Trophoblast cell (in vitro differentiated cells and primary cell): ENCODE results near the gene TMEM255B.
"Not testable (repeated sequence)": the region's sequence is repeated elsewhere in the genome, so short reads cannot be mapped to it uniquely, and the experiment has no call there.

Experiments used
- DNase-seq, 2 donors: peaks; one replicate each; pipeline ENCODE4 v3.0.0-alpha.2; 2016
- H2AFZ ChIP-seq: 2 replicates; pipeline ENCODE4 v1.6.1; 2013; ENCODE audit warnings: low read length, moderate library complexity, mild to moderate bottlenecking; ENCODE audit not compliant: insufficient read depth, poor library complexity
- H2AK5ac ChIP-seq: 2 replicates; pipeline ENCODE4 v1.6.1; 2013; ENCODE audit warnings: mild to moderate bottlenecking, low read length
- H2BK120ac ChIP-seq: 2 replicates; pipeline ENCODE4 v1.6.1; 2013; ENCODE audit warnings: low read length, mild to moderate bottlenecking, moderate library complexity; ENCODE audit not compliant: insufficient read depth, poor library complexity
- H2BK12ac ChIP-seq: 2 replicates; pipeline ENCODE4 v1.6.1; 2013; ENCODE audit warnings: mild to moderate bottlenecking, low read length, moderate library complexity
- H2BK5ac ChIP-seq: 2 replicates; pipeline ENCODE4 v1.6.1; 2013; ENCODE audit warnings: low read length, low read depth, moderate library complexity, mild to moderate bottlenecking; ENCODE audit not compliant: poor library complexity
- H3K14ac ChIP-seq: 2 replicates; pipeline ENCODE4 v1.6.1; 2013; ENCODE audit warnings: mild to moderate bottlenecking, low read length
- H3K18ac ChIP-seq: 2 replicates; pipeline ENCODE4 v1.6.1; 2013; ENCODE audit warnings: mild to moderate bottlenecking, low read length
- H3K23ac ChIP-seq: 2 replicates; pipeline ENCODE4 v1.6.1; 2013; ENCODE audit warnings: low read length
- H3K27ac ChIP-seq: 2 replicates; pipeline ENCODE4 v1.5.1; 2013; ENCODE audit warnings: low read depth, mild to moderate bottlenecking, inconsistent platforms, low read length, moderate library complexity
- H3K27me3 ChIP-seq: 2 replicates; pipeline ENCODE4 v1.6.1; 2013; ENCODE audit warnings: inconsistent platforms, mild to moderate bottlenecking, low read length, moderate library complexity; ENCODE audit not compliant: insufficient read depth
- H3K36me3 ChIP-seq, 2 experiments: 1 replicate in 1 of 2; 2 replicates in 1 of 2; pipeline ENCODE4 v1.6.1; 2013; ENCODE audit warnings: low read length in 2 of 2, mild to moderate bottlenecking in 2 of 2, moderate library complexity in 1 of 2; ENCODE audit not compliant: insufficient read depth in 2 of 2, control insufficient read depth in 1 of 2
- H3K4ac ChIP-seq: 2 replicates; pipeline ENCODE4 v1.6.1; 2013; ENCODE audit warnings: low read depth, mild to moderate bottlenecking, low read length, moderate library complexity
- H3K4me1 ChIP-seq, 2 experiments: 1 replicate in 1 of 2; 2 replicates in 1 of 2; pipeline ENCODE4 v1.6.1; 2013; ENCODE audit warnings: low read length in 2 of 2, mild to moderate bottlenecking in 2 of 2, moderate library complexity in 1 of 2; ENCODE audit not compliant: insufficient read depth in 2 of 2, control insufficient read depth in 1 of 2
- H3K4me2 ChIP-seq: 2 replicates; pipeline ENCODE4 v1.6.1; 2013; ENCODE audit warnings: inconsistent platforms, mild to moderate bottlenecking, low read length, moderate library complexity
- H3K4me3 ChIP-seq: 2 replicates; pipeline ENCODE4 v1.5.1; 2013; ENCODE audit warnings: mild to moderate bottlenecking, low read depth, low read length, inconsistent platforms
- H3K79me1 ChIP-seq: one replicate; pipeline ENCODE4 v1.6.1; 2013; ENCODE audit warnings: low read length
- H3K79me2 ChIP-seq: 2 replicates; pipeline ENCODE4 v1.6.1; 2013; ENCODE audit warnings: low read length, mild to moderate bottlenecking; ENCODE audit not compliant: control insufficient read depth, insufficient read depth, poor library complexity
- H3K9ac ChIP-seq: 2 replicates; pipeline ENCODE4 v1.6.1; 2013; ENCODE audit warnings: mild to moderate bottlenecking, low read length
- H3K9me3 ChIP-seq: 2 replicates; pipeline ENCODE4 v1.6.1; 2013; ENCODE audit warnings: low read depth, mild to moderate bottlenecking, control low read depth, inconsistent platforms, low read length; ENCODE audit not compliant: insufficient read depth
- H4K12ac ChIP-seq: 2 replicates; pipeline ENCODE4 v1.6.1; 2013; ENCODE audit warnings: low read depth, mild to moderate bottlenecking, low read length, moderate library complexity
- H4K8ac ChIP-seq: 2 replicates; pipeline ENCODE4 v1.6.1; 2013; ENCODE audit warnings: low read depth, mild to moderate bottlenecking, low read length, moderate library complexity
- H4K91ac ChIP-seq: one replicate; pipeline ENCODE4 v1.6.1; 2013; ENCODE audit warnings: low read depth, mild to moderate bottlenecking, low read length, moderate library complexity
- WGBS: extraction: QIAGEN DNeasy Blood & Tissue Kit; methylation state at CpG from one replicate; pipeline ENCODE4 v1.1.7; 2013; ENCODE audit warnings: missing lambda C conversion rate; ENCODE audit not compliant: insufficient read length, insufficient coverage; ENCODE audit errors: extremely low coverage; 5-methylcytosine and 5-hydroxymethylcytosine counted together

Gene TMEM255B

DNA sequence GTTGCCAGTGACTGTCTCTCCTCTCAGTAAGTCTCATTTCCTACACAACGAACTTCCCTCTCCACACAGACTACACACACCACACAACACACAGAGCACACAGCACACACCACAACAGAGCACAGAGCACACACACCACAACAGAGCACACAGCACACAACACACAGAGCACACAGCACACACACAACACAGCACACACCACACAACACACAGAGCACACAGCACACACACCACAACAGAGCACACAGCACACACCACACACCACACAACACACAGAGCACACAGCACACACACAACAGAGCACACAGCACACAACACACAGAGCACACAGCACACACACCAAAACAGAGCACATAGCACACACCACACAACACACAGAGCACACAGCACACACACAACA is 36.3 kb downstream of the TMEM255B start:
- not testable (repeated sequence) for H4K12ac ChIP-seq, H3K4ac ChIP-seq

DNA sequence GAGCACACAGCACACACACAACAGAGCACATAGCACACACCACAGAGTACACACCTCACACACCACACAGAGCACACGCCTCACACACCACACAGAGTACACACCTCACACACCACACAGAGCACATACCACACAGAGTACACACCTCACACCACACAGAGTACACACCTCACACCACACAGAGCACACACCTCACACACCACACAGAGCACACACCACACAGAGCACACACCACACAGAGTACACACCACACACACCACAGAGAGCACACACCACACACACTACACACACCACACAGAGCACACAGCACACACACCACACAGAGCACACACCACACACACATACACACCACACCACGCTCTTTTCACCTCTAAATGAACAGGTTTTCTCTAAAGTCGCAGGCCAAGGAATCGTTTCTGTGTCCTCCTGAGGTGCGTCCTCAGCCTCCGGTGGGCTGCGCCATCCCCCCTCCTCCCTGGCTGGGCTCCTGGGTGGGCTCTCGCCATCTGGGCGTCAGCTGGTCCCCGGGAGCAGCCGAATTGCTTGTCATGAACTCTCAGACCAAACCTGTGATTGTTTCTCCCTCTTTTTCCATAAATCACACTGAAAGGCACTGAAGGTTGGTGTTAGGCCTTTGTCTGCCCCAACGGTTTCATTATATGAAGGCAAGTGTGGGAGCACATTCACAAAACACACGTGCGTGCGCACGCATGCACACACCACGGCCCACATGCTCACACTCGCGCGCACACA is 37.4 kb downstream of the TMEM255B start:
- Histone ChIP-seq H3K9me3 (peaks cover 3% of the 10 kb centered on the region), H2BK12ac (no peak overlapping the region), H3K4me3 (peak overlapping the region; percentile 13), H3K23ac (no peak overlapping the region), H3K9ac (no peak overlapping the region), H3K27me3 (no peaks in the 10 kb centered on the region), H2BK5ac (no peak overlapping the region), H2AK5ac (no peak overlapping the region), H3K79me2 (no peaks in the 10 kb centered on the region), H3K4me1 (no peaks in the 10 kb centered on the region), H2AFZ (no peak overlapping the region), H2BK120ac (no peak overlapping the region), H3K14ac (no peak overlapping the region), H3K79me1 (no peaks in the 10 kb centered on the region), H3K4ac (no peak overlapping the region), H4K12ac (no peak overlapping the region), H4K8ac (no peak overlapping the region), H3K18ac (no peak overlapping the region), H3K4me2 (no peak overlapping the region), H3K27ac (no peak overlapping the region), H4K91ac (no peak overlapping the region), H3K36me3 (no peaks in the 10 kb centered on the region)
- DNase-seq: no peak
- WGBS: no CpG with 5 or more reads among the region's 20 CpGs

More for the DNA sequence above, 36.3 kb downstream of the TMEM255B start:
- H2BK5ac ChIP-seq, H2AK5ac ChIP-seq, H3K79me2 ChIP-seq, H2BK12ac ChIP-seq, H3K27me3 ChIP-seq, H3K27ac ChIP-seq, H2AFZ ChIP-seq, H3K9me3 ChIP-seq, H4K8ac ChIP-seq, H3K36me3 ChIP-seq, H3K4me1 ChIP-seq, H2BK120ac ChIP-seq, H3K4me3 ChIP-seq, H3K14ac ChIP-seq, H3K4me2 ChIP-seq, DNase-seq, H3K79me1 ChIP-seq, H3K18ac ChIP-seq, H4K91ac ChIP-seq, H3K9ac ChIP-seq: not testable (repeated sequence)
- WGBS: 100% methylated on average over 1 of the region's 1 CpG
- H3K23ac ChIP-seq: peak overlapping the region; percentile 7

- H2BK5ac ChIP-seq: no peak overlapping the region
- H3K23ac ChIP-seq: no peak overlapping the region
- no peaks in the 10 kb centered on the region for H3K27me3 ChIP-seq
Measured at GRCh38 chr13:113796964-113797676, 38.1 kb downstream of the TMEM255B start.

DNA sequence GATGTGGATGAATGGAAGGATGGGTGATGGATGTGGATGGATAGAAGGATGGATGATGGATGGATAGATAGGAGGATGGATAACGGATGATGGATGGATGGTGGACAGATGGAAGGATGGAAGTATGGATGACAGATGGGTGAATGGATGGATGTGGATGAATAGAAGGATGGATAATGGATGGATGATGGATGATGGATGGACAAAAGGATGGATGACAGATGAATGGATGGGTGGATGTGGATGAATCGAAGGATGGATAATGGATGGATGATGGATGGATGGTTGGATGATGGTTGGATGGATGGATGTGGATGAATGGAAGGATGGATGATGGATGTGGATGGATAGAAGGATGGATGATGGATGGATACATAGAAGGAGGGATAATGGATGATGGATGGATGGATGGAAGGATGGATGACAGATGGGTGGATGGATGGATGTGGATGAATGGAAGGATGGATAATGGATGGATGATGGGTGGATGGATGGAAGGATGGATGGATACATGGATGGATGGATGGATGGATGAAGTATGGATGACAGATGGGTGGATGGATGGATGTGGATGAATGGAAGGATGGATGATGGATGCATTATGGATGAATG is 39.3 kb downstream of the TMEM255B start:
- Histone ChIP-seq H3K23ac (no peak overlapping the region), H3K14ac (no peak overlapping the region), H2BK12ac (no peak overlapping the region)

More at GRCh38 chr13:113796964-113797676, 38.1 kb downstream of the TMEM255B start:
- peaks cover 6% of the 10 kb centered on the region for H3K9me3 ChIP-seq
- H3K4me2 ChIP-seq: no peak overlapping the region
- H3K79me2 ChIP-seq: no peaks in the 10 kb centered on the region
- no peak for DNase-seq
- H4K12ac ChIP-seq: no peak overlapping the region
- H3K18ac ChIP-seq: no peak overlapping the region
- no peak overlapping the region for H3K4ac ChIP-seq
- H3K4me3 ChIP-seq: no peak overlapping the region
- H2BK12ac ChIP-seq: no peak overlapping the region
- H3K4me1 ChIP-seq: no peaks in the 10 kb centered on the region
- H3K9ac ChIP-seq: no peak overlapping the region
- no peak overlapping the region for H3K14ac ChIP-seq
- no peak overlapping the region for H3K27ac ChIP-seq
- WGBS: no CpG with 5 or more reads among the region's 30 CpGs
- no peak overlapping the region for H4K8ac ChIP-seq
- H3K79me1 ChIP-seq: no peaks in the 10 kb centered on the region
- no peak overlapping the region for H2BK120ac ChIP-seq
- H4K91ac ChIP-seq: no peak overlapping the region
- no peak overlapping the region for H2AK5ac ChIP-seq
- H2AFZ ChIP-seq: no peak overlapping the region
- H3K36me3 ChIP-seq: no peaks in the 10 kb centered on the region

More for the DNA sequence above, 39.3 kb downstream of the TMEM255B start:
- H3K9me3 ChIP-seq: peaks cover 6% of the 10 kb centered on the region
- H2AK5ac ChIP-seq: no peak overlapping the region
- H3K79me2 ChIP-seq: no peaks in the 10 kb centered on the region
- no peaks in the 10 kb centered on the region for H3K27me3 ChIP-seq
- no peak overlapping the region for H3K4me2 ChIP-seq
- no peaks in the 10 kb centered on the region for H3K79me1 ChIP-seq
- no peak overlapping the region for H3K4me3 ChIP-seq
- no peak for DNase-seq
- H2AFZ ChIP-seq: no peak overlapping the region
- H2BK5ac ChIP-seq: no peak overlapping the region
- no peak overlapping the region for H3K18ac ChIP-seq
- no peak overlapping the region for H4K12ac ChIP-seq
- no peaks in the 10 kb centered on the region for H3K36me3 ChIP-seq
- H3K9ac ChIP-seq: no peak overlapping the region
- H4K91ac ChIP-seq: no peak overlapping the region
- no peaks in the 10 kb centered on the region for H3K4me1 ChIP-seq
- no peak overlapping the region for H4K8ac ChIP-seq
- H2BK120ac ChIP-seq: no peak overlapping the region
- H3K4ac ChIP-seq: no peak overlapping the region
- H3K27ac ChIP-seq: no peak overlapping the region
- WGBS: 100% methylated on average over 2 of the region's 2 CpGs
